Skeletal muscle satellite cell (primary cell): ENCODE results near the gene AKAP12.

Source experiments
- H3K27me3 ChIP-seq: 2 replicates; pipeline ENCODE4 v1.7.0; 2013; ENCODE audit warnings: low read length; ENCODE audit not compliant: control insufficient read depth, insufficient read depth
- H3K36me3 ChIP-seq: 2 replicates; pipeline ENCODE4 v1.7.0; 2013; ENCODE audit warnings: mild to moderate bottlenecking, control low read depth, low read length; ENCODE audit not compliant: insufficient read depth
- H3K4me1 ChIP-seq: 2 replicates; pipeline ENCODE4 v1.7.0; 2013; ENCODE audit warnings: low read length; ENCODE audit not compliant: control insufficient read depth, insufficient read depth
- H3K4me2 ChIP-seq: 2 replicates; pipeline ENCODE4 v1.7.0; 2013; ENCODE audit warnings: mild to moderate bottlenecking, low read length
- H3K4me3 ChIP-seq: 2 replicates; pipeline ENCODE4 v1.7.0; 2013; ENCODE audit warnings: low read length
- H3K9ac ChIP-seq: 2 replicates; pipeline ENCODE4 v1.7.0; 2013; ENCODE audit warnings: mild to moderate bottlenecking, low read depth, low read length, moderate library complexity
- H3K9me3 ChIP-seq: replicated peaks from 2 replicates; pipeline ENCODE4 v1.7.0; 2013; ENCODE audit warnings: mild to moderate bottlenecking, control low read depth, low read length

The AKAP12 gene

DNA sequence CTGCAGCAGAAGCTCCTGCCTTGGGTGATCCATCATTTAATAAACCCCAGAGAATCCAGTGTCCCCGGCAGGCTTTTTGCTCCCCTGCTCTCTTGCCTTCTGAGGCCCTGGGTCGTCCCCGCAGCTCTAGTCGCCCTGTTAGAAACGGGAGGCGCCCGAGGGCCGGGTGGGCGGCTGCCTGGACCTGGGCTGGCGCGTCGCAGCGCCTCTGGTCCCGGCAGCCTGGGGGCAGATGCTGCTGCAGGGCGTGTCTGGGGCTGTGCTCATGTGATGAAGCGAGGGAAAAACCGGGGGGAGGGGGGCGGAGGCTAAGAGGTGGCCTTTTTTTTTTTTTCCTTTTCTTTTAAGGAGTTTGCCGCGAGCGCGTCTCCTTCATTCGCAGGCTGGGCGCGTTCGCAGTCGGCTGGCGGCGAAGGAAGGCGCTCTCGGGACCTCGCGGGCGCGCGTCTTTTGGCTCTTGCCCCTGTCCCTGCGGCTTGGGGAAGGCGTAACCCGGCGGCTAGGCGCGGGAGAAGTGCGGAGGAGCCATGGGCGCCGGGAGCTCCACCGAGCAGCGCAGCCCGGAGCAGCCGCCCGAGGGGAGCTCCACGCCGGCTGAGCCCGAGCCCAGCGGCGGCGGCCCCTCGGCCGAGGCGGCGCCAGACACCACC is 394 bp downstream of the AKAP12 start:
- peak overlapping the region; percentile 83 for H3K4me2 ChIP-seq
- H3K9ac ChIP-seq, result peak overlapping the region; percentile 91
- H3K4me3 ChIP-seq, result peak overlapping the region; percentile 85
- peaks cover 31% of the 10 kb centered on the region for H3K4me1 ChIP-seq
- no peaks in the 10 kb centered on the region for H3K9me3 ChIP-seq
- peaks cover 8% of the 10 kb centered on the region for H3K36me3 ChIP-seq
- H3K27me3 ChIP-seq, result no peaks in the 10 kb centered on the region

DNA sequence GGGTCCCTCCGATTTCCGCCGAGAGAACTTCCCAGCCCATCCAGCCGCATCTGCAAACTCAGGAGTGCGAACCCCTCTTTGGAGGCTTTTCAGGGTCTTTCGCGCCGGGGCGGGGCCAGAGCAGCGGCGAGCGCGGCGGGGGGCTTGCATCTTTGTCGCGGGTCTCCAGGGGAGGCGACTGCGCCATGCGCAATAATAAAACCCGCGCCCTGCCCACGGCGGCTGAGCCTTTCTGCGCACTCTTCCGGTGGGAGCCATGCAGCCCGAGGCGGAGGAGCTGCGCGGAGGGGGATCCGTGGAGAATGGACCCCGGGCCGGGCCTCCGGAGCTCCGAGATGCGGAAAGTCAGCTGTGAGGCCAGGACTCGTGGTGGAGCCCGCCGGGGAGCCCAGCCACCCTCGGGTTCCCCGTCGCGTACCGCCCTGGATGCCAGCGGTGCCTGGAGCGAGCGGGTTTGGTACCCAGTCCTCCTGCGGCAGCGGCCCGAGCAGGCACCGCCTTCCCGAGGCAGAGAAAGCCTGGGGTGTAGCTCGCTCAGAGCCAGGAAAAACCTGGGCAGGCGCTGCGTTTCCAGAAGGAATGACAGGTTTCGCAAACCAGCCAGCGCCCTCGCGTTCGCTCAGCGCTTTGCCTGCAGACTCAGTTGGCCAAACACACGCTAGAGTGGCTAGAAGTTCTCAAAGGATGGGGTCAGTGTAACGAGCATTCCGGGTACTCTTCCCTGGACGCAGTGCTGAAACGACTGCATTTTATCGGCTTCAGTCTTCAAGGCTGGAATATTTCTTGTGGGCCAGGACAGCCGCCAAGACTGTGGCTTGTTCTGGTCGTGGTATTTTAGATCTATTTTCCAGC is 1.2 kb downstream of the AKAP12 start:
- peak overlapping the region; percentile 85 for H3K4me3 ChIP-seq
- H3K27me3 ChIP-seq, result no peaks in the 10 kb centered on the region
- H3K36me3 ChIP-seq, result peaks cover 13% of the 10 kb centered on the region
- peaks cover 31% of the 10 kb centered on the region for H3K4me1 ChIP-seq
- no peaks in the 10 kb centered on the region for H3K9me3 ChIP-seq
- H3K4me2 ChIP-seq, result peak overlapping the region; percentile 83
- peak overlapping the region; percentile 91 for H3K9ac ChIP-seq

DNA sequence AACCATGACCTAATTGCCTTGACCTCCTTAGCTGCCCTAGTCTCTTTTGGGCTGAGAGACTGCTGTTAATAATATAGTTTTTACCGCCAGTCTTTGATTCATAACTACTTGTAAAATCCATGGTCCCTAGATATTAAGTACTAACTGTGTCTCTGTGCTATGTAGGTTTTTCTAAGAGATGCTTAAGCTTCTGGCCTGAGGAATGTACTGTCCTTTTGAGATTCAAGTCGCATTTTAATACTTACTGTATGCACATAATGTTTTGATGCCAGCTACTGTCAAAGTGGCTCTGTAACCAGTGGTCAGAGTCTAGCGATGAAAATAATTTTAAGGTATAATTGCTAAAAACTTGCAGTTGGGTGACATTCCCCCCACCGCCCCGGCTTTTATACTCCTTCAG is 2.1 kb downstream of the AKAP12 start:
- Histone ChIP-seq H3K4me2 (peak overlapping the region; percentile 83), H3K4me1 (peaks cover 31% of the 10 kb centered on the region), H3K4me3 (peak overlapping the region; percentile 85), H3K27me3 (no peaks in the 10 kb centered on the region), H3K9ac (peak overlapping the region; percentile 91), H3K9me3 (no peaks in the 10 kb centered on the region), H3K36me3 (peaks cover 13% of the 10 kb centered on the region)

DNA sequence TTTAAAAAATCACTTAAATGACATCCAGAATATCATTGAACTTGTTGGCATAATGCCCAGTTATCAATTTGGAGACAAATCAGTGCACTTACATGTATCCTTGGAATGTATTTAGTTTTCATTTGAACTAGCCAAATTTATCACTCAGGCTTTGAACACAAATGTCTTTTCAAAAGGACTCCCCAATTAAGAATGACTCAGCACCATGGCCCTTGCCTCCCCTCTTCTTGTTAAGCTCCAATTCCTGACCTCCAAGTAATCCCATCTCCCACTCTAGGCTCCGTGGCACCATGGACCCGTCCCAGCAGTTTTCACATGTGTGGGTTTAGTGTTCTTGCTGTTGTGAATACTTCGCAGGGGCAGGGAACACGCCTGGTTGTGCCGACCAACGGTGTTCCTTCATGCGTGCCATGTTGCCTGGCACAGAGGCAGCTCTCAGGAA is 2.7 kb downstream of the AKAP12 start:
- Histone ChIP-seq H3K9me3 (no peaks in the 10 kb centered on the region), H3K4me3 (peak overlapping the region; percentile 85), H3K4me1 (peaks cover 31% of the 10 kb centered on the region), H3K9ac (peak overlapping the region; percentile 91), H3K36me3 (peaks cover 13% of the 10 kb centered on the region), H3K4me2 (peak overlapping the region; percentile 83), H3K27me3 (no peaks in the 10 kb centered on the region)

DNA sequence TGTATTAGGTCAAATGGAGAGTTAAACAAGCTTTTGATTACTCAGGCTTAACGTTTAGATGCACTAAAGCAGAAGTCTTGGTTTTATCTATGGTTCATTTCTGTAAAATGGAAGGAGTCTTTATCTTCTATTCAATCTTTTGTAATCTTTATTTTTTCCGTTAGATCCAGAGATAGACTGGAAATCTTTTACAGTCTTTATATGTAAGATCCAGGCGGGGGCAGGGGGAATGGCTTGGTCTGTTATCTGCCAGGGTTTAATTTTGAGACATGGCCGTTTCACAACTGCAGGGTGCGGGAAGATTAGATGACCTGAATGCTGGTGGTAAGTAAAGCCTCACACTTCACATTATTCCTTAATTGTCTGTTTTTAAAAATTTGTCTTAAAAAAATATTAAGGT is 3.7 kb downstream of the AKAP12 start:
- peaks cover 22% of the 10 kb centered on the region for H3K36me3 ChIP-seq
- H3K27me3 ChIP-seq, result no peaks in the 10 kb centered on the region
- peaks cover 31% of the 10 kb centered on the region for H3K4me1 ChIP-seq
- no peaks in the 10 kb centered on the region for H3K9me3 ChIP-seq
- H3K4me3 ChIP-seq, result peak overlapping the region; percentile 9
- H3K4me2 ChIP-seq, result peak overlapping the region; percentile 83
- no peak overlapping the region for H3K9ac ChIP-seq

DNA sequence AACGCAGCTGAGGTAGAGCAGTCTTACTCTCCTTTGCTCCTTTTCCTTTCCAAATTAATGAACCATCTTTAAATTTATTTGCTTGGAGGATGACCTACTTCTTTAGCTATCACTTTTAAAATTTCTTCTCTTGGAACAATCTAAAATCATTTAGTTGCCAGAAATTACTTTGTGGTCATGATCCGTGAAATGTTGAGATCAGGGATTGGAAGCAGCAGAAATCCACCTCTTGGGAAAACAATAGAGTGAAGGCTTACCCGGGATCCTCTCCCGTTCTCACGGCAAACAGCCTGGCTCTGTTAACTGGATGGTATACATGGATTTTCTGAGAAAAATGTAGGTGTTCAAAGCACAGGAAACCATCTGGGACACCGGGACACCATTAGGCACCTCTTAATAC is 7.7 kb downstream of the AKAP12 start:
- peaks cover 15% of the 10 kb centered on the region for H3K4me1 ChIP-seq
- H3K36me3 ChIP-seq, result peaks cover 26% of the 10 kb centered on the region
- H3K4me3 ChIP-seq, result no peak overlapping the region
- H3K4me2 ChIP-seq, result peak overlapping the region; percentile 12
- no peaks in the 10 kb centered on the region for H3K27me3 ChIP-seq
- H3K9ac ChIP-seq, result no peak overlapping the region
- no peaks in the 10 kb centered on the region for H3K9me3 ChIP-seq

DNA sequence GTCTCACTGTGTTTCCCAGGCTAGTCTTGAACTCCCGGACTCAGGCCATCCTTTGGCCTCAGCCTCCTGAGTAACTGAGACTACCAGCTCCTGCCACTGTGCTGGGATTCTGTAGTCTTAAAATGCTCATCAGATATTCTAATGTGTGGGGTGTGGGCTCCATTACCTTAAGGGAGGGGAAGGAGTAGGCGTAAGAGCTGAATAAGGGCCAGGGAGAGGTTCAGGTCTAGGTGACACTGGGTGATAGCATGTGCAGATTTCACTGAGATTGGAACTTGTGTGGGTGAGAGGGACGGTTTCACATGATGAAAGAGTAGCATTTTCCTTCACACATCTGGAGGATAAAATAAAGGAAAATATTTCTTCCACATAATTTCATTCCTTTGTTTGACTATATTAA is 8.5 kb downstream of the AKAP12 start:
- Histone ChIP-seq H3K4me1 (peaks cover 7% of the 10 kb centered on the region), H3K27me3 (no peaks in the 10 kb centered on the region), H3K36me3 (peaks cover 22% of the 10 kb centered on the region), H3K4me3 (no peak overlapping the region), H3K9ac (no peak overlapping the region), H3K4me2 (no peak overlapping the region), H3K9me3 (no peaks in the 10 kb centered on the region)

DNA sequence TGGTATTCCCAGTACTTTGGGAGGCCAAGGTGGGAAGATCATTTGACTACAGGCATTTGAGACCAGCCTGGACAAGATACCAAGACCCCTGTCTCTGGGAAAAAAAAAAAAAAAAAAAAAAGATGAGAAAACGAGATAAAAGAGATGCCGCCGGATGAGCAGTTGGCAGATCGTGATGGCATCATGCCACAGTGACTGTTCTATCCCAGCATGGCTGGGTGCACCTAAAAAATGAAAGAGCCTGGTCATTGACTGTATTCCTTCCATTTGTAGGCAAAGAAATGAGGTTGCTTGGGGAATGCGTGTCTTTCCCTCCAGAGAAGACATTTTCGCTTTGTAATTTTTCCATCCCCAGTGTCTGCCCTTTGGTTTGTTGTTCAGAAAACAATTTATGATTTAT is 12.9 kb downstream of the AKAP12 start:
- peaks cover 19% of the 10 kb centered on the region for H3K36me3 ChIP-seq
- no peaks in the 10 kb centered on the region for H3K27me3 ChIP-seq
- peaks cover 10% of the 10 kb centered on the region for H3K4me1 ChIP-seq
- no peak overlapping the region for H3K4me3 ChIP-seq
- no peak overlapping the region for H3K9ac ChIP-seq
- H3K9me3 ChIP-seq, result no peaks in the 10 kb centered on the region
- no peak overlapping the region for H3K4me2 ChIP-seq

DNA sequence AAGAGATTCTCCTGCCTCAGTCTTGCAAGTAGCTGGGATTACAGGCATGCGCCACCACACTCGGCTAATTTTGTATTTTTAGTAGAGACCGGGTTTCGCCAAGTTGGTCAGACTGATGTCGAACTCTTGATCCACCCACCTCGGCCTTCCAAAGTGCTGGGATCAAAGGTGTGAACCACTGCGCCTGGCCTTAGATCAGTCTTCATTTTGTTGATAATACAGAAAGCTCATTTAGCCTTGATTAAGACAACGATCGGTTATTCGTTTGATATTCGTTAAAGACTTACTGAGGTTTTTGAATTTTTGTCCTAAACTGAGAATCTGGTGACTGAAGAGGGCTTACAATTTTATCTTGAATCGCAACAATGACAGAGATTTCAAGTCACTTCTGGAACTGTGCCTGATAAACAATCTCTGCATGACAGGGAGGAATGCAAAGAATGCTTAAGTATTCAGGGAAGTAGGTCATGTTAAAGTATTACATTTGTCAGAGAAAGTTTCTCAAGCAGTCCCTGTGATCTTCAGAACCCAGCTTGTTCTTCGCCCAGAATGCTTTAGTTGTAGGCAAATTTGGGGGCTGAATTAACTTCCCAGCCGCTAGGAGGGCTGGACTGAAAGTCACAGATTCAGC is 14.8 kb downstream of the AKAP12 start:
- Histone ChIP-seq H3K27me3 (no peaks in the 10 kb centered on the region), H3K9ac (no peak overlapping the region), H3K4me2 (peak overlapping the region; percentile 11), H3K36me3 (peaks cover 20% of the 10 kb centered on the region), H3K4me1 (peaks cover 14% of the 10 kb centered on the region), H3K4me3 (no peak overlapping the region), H3K9me3 (no peaks in the 10 kb centered on the region)

DNA sequence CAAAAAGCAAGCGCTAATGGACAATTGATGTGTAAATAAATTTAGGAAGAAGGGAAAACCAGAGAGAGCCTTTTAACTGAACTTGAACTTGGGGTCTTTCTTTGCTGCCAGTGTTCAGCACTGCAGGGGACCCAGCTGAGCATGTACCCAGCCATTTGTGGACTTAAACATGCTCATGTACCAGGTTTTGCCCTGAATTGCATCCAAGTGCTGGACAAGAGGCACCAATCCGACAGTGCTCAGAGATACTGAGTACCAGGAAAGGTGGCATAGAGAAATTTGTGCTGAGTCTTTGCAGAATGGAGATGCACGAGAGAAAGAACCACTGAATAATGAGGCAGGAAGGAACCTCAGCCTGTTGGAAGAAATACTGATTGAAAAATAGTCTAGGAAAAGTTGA is 16.0 kb downstream of the AKAP12 start:
- Histone ChIP-seq H3K27me3 (no peaks in the 10 kb centered on the region), H3K9ac (no peak overlapping the region), H3K4me1 (peaks cover 17% of the 10 kb centered on the region), H3K4me2 (no peak overlapping the region), H3K4me3 (no peak overlapping the region), H3K36me3 (peaks cover 25% of the 10 kb centered on the region), H3K9me3 (no peaks in the 10 kb centered on the region)

DNA sequence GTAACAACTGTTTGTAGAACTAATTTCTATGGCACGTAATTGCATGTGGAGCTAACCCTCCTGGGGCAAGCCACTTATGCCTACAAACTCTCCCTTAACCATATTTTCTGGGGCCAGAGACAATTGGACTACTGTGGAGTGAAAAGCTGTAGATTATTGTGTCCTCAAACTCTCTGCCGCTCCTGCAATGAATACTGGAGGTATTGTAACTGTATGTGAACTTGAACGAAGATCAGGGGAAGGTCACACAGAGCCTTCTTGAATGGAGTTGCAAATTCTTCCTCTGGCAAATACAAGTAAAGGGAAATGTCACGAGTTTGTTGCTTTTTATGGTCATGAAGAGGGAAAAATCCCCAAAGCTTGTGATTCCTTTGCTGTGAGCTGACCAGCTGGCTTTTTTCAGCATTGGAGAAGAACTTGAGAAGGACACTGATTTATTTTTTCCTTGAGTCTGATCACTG is 18.2 kb downstream of the AKAP12 start:
- Histone ChIP-seq H3K27me3 (no peaks in the 10 kb centered on the region), H3K9ac (no peak overlapping the region), H3K4me2 (no peak overlapping the region), H3K9me3 (no peaks in the 10 kb centered on the region), H3K4me3 (no peak overlapping the region), H3K36me3 (peaks cover 22% of the 10 kb centered on the region), H3K4me1 (peaks cover 20% of the 10 kb centered on the region)
